K562 (cell line): ENCODE measurements around the gene GSTO2. TPM values are rescaled to one million over a fixed set of nuclear protein-coding genes. Genes with fewer than 3 reads are reported as not detected.

Experiments used
- ATAC-seq: fragments of 200-7000 bp; cut with Tn5 transposase; 3 replicates; pipeline ENCODE4 v1.9.1; 2020; ENCODE audit warnings: moderate library complexity
- BruUV-seq: library from RNA; stranded (reverse); fragments of 400-500 nt; replicated peaks from 2 replicates; lab custom pipeline; 2021; lab: Mats Ljungman, UMichigan
- CTCF ChIA-PET: fragments of 300-600 bp; formaldehyde crosslinking; extraction: SDS; loops from one replicate; lab custom pipeline; 2021; ENCODE audit warnings: low intra/inter-chr PET ratio; lab: Yijun Ruan, JAX
- POLR2A ChIA-PET: fragments of 300-600, 350-650 bp; sonication (Branson Sonifier 250); formaldehyde crosslinking; extraction: SDS; loops from one replicate; lab custom pipeline; 2021; ENCODE audit warnings: antibody characterized with exemption, inconsistent platforms; lab: Yijun Ruan, JAX
- DNase-seq, 4 experiments: peaks; one replicate each; pipeline versions ENCODE4 v3.0.0 to v3.0.0-alpha.2; 2011 to 2018; ENCODE audit warnings: low spot score in 3 of 4, mixed read lengths in 3 of 4; ENCODE audit errors: extremely low read depth in 1 of 4
- FAIRE-seq: peaks from 2 replicates; lab custom pipeline; 2011; peaks lifted over from hg19 to GRCh38; lab: Jason Lieb, UNC
- H2AFZ ChIP-seq: 2 replicates; pipeline ENCODE4 v1.6.0; 2011; ENCODE audit warnings: low read depth, low read length, control low read depth, inconsistent platforms
- H3K27ac ChIP-seq: fragments of 200-600 bp; 3 replicates; pipeline ENCODE4 v1.8.0; 2011; ENCODE audit warnings: low read depth, mild to moderate bottlenecking, control low read depth, inconsistent platforms, low read length, moderate library complexity, mixed read lengths; ENCODE audit errors: extremely low read depth
- H3K27me3 ChIP-seq, 2 experiments: fragments of 300-600 bp in 1 of 2; 2 replicates in 1 of 2; 3 replicates in 1 of 2; pipeline versions ENCODE4 v1.6.0 to v1.8.0; 2011; ENCODE audit warnings: inconsistent platforms in 2 of 2, low read length in 2 of 2, mild to moderate bottlenecking in 1 of 2, mixed read lengths in 1 of 2, moderate library complexity in 1 of 2; ENCODE audit not compliant: control insufficient read depth in 2 of 2, insufficient read depth in 2 of 2
- H3K36me3 ChIP-seq: fragments of 300-600 bp; 3 replicates; pipeline ENCODE4 v1.8.0; 2011; ENCODE audit warnings: mild to moderate bottlenecking, low read length, inconsistent platforms; ENCODE audit not compliant: control insufficient read depth, insufficient read depth
- H3K4me1 ChIP-seq, 2 experiments: fragments of 200-600 bp in 1 of 2; replicated peaks in 1 of 2; 2 replicates in 1 of 2; 3 replicates in 1 of 2; pipeline versions ENCODE4 v1.5.1 to v1.8.0; 2011; ENCODE audit warnings: inconsistent platforms in 2 of 2, low read length in 2 of 2, mild to moderate bottlenecking in 1 of 2, mixed read lengths in 1 of 2, moderate library complexity in 1 of 2; ENCODE audit not compliant: control insufficient read depth in 2 of 2, insufficient read depth in 2 of 2
- H3K4me2 ChIP-seq: 2 replicates; pipeline ENCODE4 v1.6.1; 2011; ENCODE audit warnings: low read length, control low read depth, inconsistent platforms, mixed read lengths; ENCODE audit not compliant: insufficient read depth
- H3K4me3 ChIP-seq: fragments of 200-600 bp; sonication (generic), shearing (Covaris generic); 2 replicates; pipeline ENCODE4 v1.5.1; 2016; ENCODE audit warnings: control low read depth, inconsistent platforms
- H3K79me2 ChIP-seq: fragments of 200-600 bp; 3 replicates; pipeline ENCODE4 v1.8.0; 2011; ENCODE audit warnings: low read length, inconsistent platforms; ENCODE audit not compliant: control insufficient read depth, insufficient read depth
- H3K9ac ChIP-seq, 2 experiments: 2 replicates each; pipeline versions ENCODE4 v1.6.0 to v1.6.1; 2011; ENCODE audit warnings: low read depth in 2 of 2, low read length in 2 of 2, control low read depth in 1 of 2, inconsistent platforms in 1 of 2, mild to moderate bottlenecking in 1 of 2, mixed read lengths in 1 of 2; ENCODE audit not compliant: insufficient read depth in 1 of 2
- H3K9me1 ChIP-seq: one replicate; pipeline ENCODE4 v1.6.0; 2011; ENCODE audit warnings: inconsistent platforms, mild to moderate bottlenecking, low read length, moderate library complexity; ENCODE audit not compliant: control insufficient read depth, insufficient read depth
- H3K9me3 ChIP-seq: replicated peaks from 2 replicates; pipeline ENCODE4 v1.5.1; 2011; ENCODE audit warnings: low read depth, low read length, inconsistent platforms; ENCODE audit not compliant: control insufficient read depth, insufficient read depth
- H4K20me1 ChIP-seq: replicated peaks from 2 replicates; pipeline ENCODE4 v1.6.1; 2011; ENCODE audit warnings: low read length, inconsistent platforms, mixed read lengths; ENCODE audit not compliant: control insufficient read depth, insufficient read depth
- AFF1 ChIP-seq, 2 experiments: fragments of 450-650 bp; IDR thresholded peaks; 2 replicates each; pipeline ENCODE4 v1.6.1; 2018; ENCODE audit warnings: mild to moderate bottlenecking in 2 of 2, low read depth in 1 of 2; ENCODE audit not compliant: partially characterized antibody in 2 of 2
- ESRRA ChIP-seq: fragments of 450-650 bp; IDR thresholded peaks from 2 replicates; pipeline ENCODE4 v1.6.1; 2014; ENCODE audit warnings: low read depth, mild to moderate bottlenecking, moderate library complexity, borderline replicate concordance
- MEIS2 ChIP-seq: fragments of 450-650 bp; IDR thresholded peaks from 2 replicates; pipeline ENCODE4 v1.6.1; 2014; ENCODE audit warnings: mild to moderate bottlenecking; ENCODE audit not compliant: partially characterized antibody
- PHF20 ChIP-seq: fragments of 450-650 bp; IDR thresholded peaks from 2 replicates; pipeline ENCODE4 v1.6.1; 2018; ENCODE audit not compliant: partially characterized antibody
- PKNOX1 ChIP-seq: fragments of 450-650 bp; IDR thresholded peaks from 2 replicates; pipeline ENCODE4 v1.6.1; 2016
- SAFB ChIP-seq: fragments of 200-400 bp; formaldehyde crosslinking; IDR thresholded peaks from 2 replicates; pipeline ENCODE4 v1.6.1; 2017; ENCODE audit warnings: low read depth, low read length, borderline replicate concordance
- ZC3H4 ChIP-seq: sonication (generic); formaldehyde crosslinking; IDR thresholded peaks from 2 replicates; pipeline ENCODE4 v1.9.0; 2021; ENCODE audit warnings: missing genetic modification reagents, borderline replicate concordance
- WGBS: fragments of 100-300 bp; shearing (Covaris generic); methylation state at CpG from one replicate; pipeline ENCODE4 v1.1.6; 2016; ENCODE audit warnings: low coverage, mixed read lengths; ENCODE audit not compliant: insufficient coverage; ENCODE audit errors: missing lambda C conversion rate; 5-methylcytosine and 5-hydroxymethylcytosine counted together
- in situ Hi-C: fragments of 300-500 bp; cut with MboI; formaldehyde crosslinking; loops from 4 replicates; pipeline ENCODE4 v1.15.0; 2018; ENCODE audit warnings: inconsistent platforms, mixed read lengths
- intact Hi-C: fragments of 100-400 bp; cut with micrococcal nuclease; formaldehyde crosslinking; loops from 2 replicates; pipeline ENCODE4 v1.14.2; 2022
- polyA plus RNA-seq, 8 experiments: library from polyadenylated mRNA; depleted of rRNA in 4 of 8; stranded (reverse) in 5 of 8; unstranded in 3 of 8; fragments of >200 nt; fragmentation: Nextera tagmentation in 2 of 8; fragmentation: Illumina TruSeq in 1 of 8; extraction: Ambion mirVana in 2 of 8; extraction: Trizol in 1 of 8; gene quantifications; 2 replicates each; pipeline versions ENCODE4 v1.2.1 to v1.2.3, GENCODE V29; 2011 to 2014; ENCODE audit warnings: inconsistent platforms in 1 of 8, missing spikeins in 1 of 8
- total RNA-seq, 7 experiments: library from RNA; depleted of rRNA in 6 of 7; stranded (reverse); fragments of >200 nt in 6 of 7; fragmentation: Illumina TruSeq in 2 of 7; extraction: Trizol in 2 of 7; gene quantifications; 2 replicates each; pipeline versions ENCODE4 v1.2.1 to v1.2.3, GENCODE V29; 2011 to 2021; ENCODE audit warnings: low replicate concordance in 1 of 7
- TF ChIP-seq, protein P1 (sequence below): fragments of 250-450 bp; sonication (Bioruptor Pico); IDR thresholded peaks from 2 replicates; pipeline ENCODE4 v1.6.1; 2021; ENCODE audit warnings: mild to moderate bottlenecking
- TF ChIP-seq, protein P2 (sequence below): fragments of 450-650 bp; IDR thresholded peaks from 2 replicates; pipeline ENCODE4 v1.6.1; 2016; ENCODE audit warnings: mild to moderate bottlenecking

GSTO2 gene
- total and polyA plus RNA-seq, 9 of the 15 experiments (the other 6 are each of a cell fraction or from before 2014, with no cell fraction given), result 0.18 to 1.8 (median 0.90) TPM

DNA sequence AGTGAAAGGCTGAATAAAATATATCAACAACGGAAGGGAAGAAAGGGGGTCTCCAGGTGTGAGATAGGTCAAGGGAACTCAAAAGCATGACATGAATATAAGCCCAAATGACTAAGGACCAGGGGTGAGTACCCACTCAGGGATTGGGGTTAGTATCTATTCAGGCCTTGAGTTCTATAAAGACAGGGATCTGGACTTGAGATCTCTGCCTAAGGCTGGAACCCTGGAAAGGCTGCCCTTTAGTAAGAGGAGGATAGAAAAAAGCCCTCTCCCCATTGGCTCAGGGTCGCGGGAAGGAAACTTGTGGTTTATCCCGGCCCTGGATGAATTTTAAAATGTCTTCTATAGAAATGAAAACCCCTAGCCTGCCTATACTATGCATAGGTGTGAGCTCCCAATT lies 71.7 kb downstream of the GSTO2 start (continued):
- TF ChIP-seq AFF1 (IDR thresholded peaks at IDR 0.05; ENCODE audit: low read depth in 1 of 2, partially characterized antibody in 2 of 2), result peak in 1 of 2 experiments; percentile 11
- TF ChIP-seq, protein P1, sequence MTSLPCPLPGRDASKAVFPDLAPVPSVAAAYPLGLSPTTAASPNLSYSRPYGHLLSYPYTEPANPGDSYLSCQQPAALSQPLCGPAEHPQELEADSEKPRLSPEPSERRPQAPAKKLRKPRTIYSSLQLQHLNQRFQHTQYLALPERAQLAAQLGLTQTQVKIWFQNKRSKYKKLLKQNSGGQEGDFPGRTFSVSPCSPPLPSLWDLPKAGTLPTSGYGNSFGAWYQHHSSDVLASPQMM, result no peak

GRCh38 chr10:104342941-104343411 lies 74.0 kb downstream of the GSTO2 start:
- DNase-seq (no peak), FAIRE-seq (no peak), ATAC-seq (no peak)
- Histone ChIP-seq H3K36me3 (no peaks in the 10 kb centered on the region), H4K20me1 (no peaks in the 10 kb centered on the region), H3K79me2 (peaks cover 41% of the 10 kb centered on the region), H3K9me1 (no peaks in the 10 kb centered on the region), H3K9me3 (no peaks in the 10 kb centered on the region), H3K27me3 (no peaks in the 10 kb centered on the region), H2AFZ (peak overlapping the region; percentile 30), H3K4me3 (no peak overlapping the region), H3K27ac (peak overlapping the region; percentile 54; the same call in 2 of the 3 replicates), H3K4me1 (peaks cover 7 to 40% of the 10 kb centered on the region in 2 experiments), H3K9ac (peak overlapping the region in 1 of 2 experiments; percentile 23; a peak in 1 of 4 replicates), H3K4me2 (peak overlapping the region; percentile 55)
- WGBS, result 3% methylated on average over 3 of the region's 3 CpGs
- intact Hi-C loops, result no loop called here
- POLR2A ChIA-PET, result no interaction called here
- BruUV-seq, result no TSS peak
- CTCF ChIA-PET, result no interaction called here
- peak; percentile 64 for TF ChIP-seq MEIS2
- TF ChIP-seq ESRRA, result peak; percentile 91
- TF ChIP-seq, protein P2, sequence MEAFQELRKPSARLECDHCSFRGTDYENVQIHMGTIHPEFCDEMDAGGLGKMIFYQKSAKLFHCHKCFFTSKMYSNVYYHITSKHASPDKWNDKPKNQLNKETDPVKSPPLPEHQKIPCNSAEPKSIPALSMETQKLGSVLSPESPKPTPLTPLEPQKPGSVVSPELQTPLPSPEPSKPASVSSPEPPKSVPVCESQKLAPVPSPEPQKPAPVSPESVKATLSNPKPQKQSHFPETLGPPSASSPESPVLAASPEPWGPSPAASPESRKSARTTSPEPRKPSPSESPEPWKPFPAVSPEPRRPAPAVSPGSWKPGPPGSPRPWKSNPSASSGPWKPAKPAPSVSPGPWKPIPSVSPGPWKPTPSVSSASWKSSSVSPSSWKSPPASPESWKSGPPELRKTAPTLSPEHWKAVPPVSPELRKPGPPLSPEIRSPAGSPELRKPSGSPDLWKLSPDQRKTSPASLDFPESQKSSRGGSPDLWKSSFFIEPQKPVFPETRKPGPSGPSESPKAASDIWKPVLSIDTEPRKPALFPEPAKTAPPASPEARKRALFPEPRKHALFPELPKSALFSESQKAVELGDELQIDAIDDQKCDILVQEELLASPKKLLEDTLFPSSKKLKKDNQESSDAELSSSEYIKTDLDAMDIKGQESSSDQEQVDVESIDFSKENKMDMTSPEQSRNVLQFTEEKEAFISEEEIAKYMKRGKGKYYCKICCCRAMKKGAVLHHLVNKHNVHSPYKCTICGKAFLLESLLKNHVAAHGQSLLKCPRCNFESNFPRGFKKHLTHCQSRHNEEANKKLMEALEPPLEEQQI, result no peak
- peak; percentile 49 for TF ChIP-seq PKNOX1
- no peak for TF ChIP-seq PHF20
- TF ChIP-seq ZC3H4 (CRISPR knock-in tag), result no peak
- no peak for TF ChIP-seq SAFB
- TF ChIP-seq, all 486 proteins: peak for 3
- in situ Hi-C loops, result loop anchor here (10.0 kb wide), 1 partner anchor 48 kb away; no protein-coding TSS in a partner anchor
